Upper lobe of left lung (tissue), 6 donors: Measurements from ENCODE around the gene IQCH. TPM values are rescaled to one million over a fixed set of nuclear protein-coding genes. Genes with fewer than 3 reads are reported as not detected.

ENCODE experiments used
- ATAC-seq, 2 donors: fragments of 200-7000 bp; cut with Tn5 transposase; one replicate each; pipeline ENCODE4 v1.9.1; 2022; ENCODE audit warnings: mild to moderate bottlenecking in 2 of 2, moderate library complexity in 2 of 2; ENCODE audit not compliant: low FRiP score in 2 of 2
- DNase-seq, 2 donors: peaks; one replicate each; pipeline ENCODE4 v3.0.0-alpha.2; 2019 to 2020
- H3K27ac ChIP-seq, 4 donors: fragments of 200-600 bp; sonication (generic); one replicate each; pipeline ENCODE4 v1.5.1; 2016 to 2019
- H3K27me3 ChIP-seq, 4 donors: fragments of 200-600 bp; sonication (generic); one replicate each; pipeline ENCODE4 v1.5.1; 2017 to 2019
- H3K36me3 ChIP-seq, 4 donors: fragments of 200-600 bp; sonication (generic); one replicate each; pipeline ENCODE4 v1.5.1; 2016 to 2019
- H3K4me1 ChIP-seq, 4 donors: fragments of 200-600 bp; sonication (generic); one replicate each; pipeline ENCODE4 v1.5.1; 2018 to 2019
- H3K4me3 ChIP-seq, 4 donors: fragments of 200-600 bp; sonication (generic); one replicate each; pipeline ENCODE4 v1.5.1; 2017 to 2019; ENCODE audit warnings: mild to moderate bottlenecking in 2 of 4, moderate library complexity in 1 of 4
- H3K9me3 ChIP-seq, 4 donors: fragments of 200-600 bp; sonication (generic); one replicate each; pipeline ENCODE4 v1.5.1; 2018 to 2019
- CTCF ChIP-seq, 6 experiments: fragments of 450-650 bp in 4 of 6; fragments of 200-600 bp in 2 of 6; sonication (generic) in 2 of 6; IDR thresholded peaks; one replicate each; pipeline ENCODE4 v1.5.1; 2016 to 2019; ENCODE audit warnings: antibody characterized with exemption in 6 of 6
- EP300 ChIP-seq, 4 donors: sonication (generic); formaldehyde crosslinking; IDR thresholded peaks; one replicate each; pipeline ENCODE4 v1.5.1; 2017; ENCODE audit warnings: antibody characterized with exemption in 4 of 4, control low read depth in 2 of 4
- POLR2A ChIP-seq, 4 donors: fragments of 450-650 bp; IDR thresholded peaks; one replicate each; pipeline ENCODE4 v1.5.1; 2016 to 2017; ENCODE audit warnings: antibody characterized with exemption in 4 of 4, mild to moderate bottlenecking in 2 of 4
- POLR2AphosphoS5 ChIP-seq, 2 donors: sonication (generic); formaldehyde crosslinking; IDR thresholded peaks; one replicate each; pipeline ENCODE4 v1.5.1; 2017; ENCODE audit warnings: antibody characterized with exemption in 2 of 2
- WGBS, 2 donors: methylation state at CpG; one replicate each; pipeline ENCODE4 v1.1.5; 2017 to 2018; 5-methylcytosine and 5-hydroxymethylcytosine counted together
- total RNA-seq, 6 donors: library from RNA; depleted of rRNA in 4 of 6; stranded (reverse); fragments of >200 nt in 4 of 6; gene quantifications; one replicate each; pipeline versions ENCODE4 v1.1.0 to v1.2.1, GENCODE V29; 2016 to 2021
- donor health status: DM: no; HTN: no; CAD: no; lungs with moderate emphysema.
- donor health status: DM: no; HTN: yes; CAD: no; lungs with severe emphysema.

The IQCH gene
- total RNA-seq, 6 donors from 2014 or later = 1.0 to 18.0 (median 2.7) TPM

- H3K27me3 ChIP-seq = no peaks in the 10 kb centered on the region
- DNase-seq (no peak), ATAC-seq (no peak)
- no peaks in the 10 kb centered on the region for H3K36me3 ChIP-seq
- no peak overlapping the region for H3K27ac ChIP-seq
- H3K4me1 ChIP-seq = no peaks in the 10 kb centered on the region
- TF ChIP-seq EP300 (IDR thresholded peaks at IDR 0.05) (no peak), CTCF (IDR thresholded peaks at IDR 0.05) (no peak), POLR2A (IDR thresholded peaks at IDR 0.05) (no peak), POLR2AphosphoS5 (IDR thresholded peaks at IDR 0.05) (no peak)
- H3K4me3 ChIP-seq = no peak overlapping the region
- no peaks in the 10 kb centered on the region for H3K9me3 ChIP-seq
- WGBS, 2 donors = 80 to 83% methylated on average over 1 of the region's 1 CpG
Measured at GRCh38 chr15:67296684-67297083, 42.1 kb downstream of the IQCH start.

DNA sequence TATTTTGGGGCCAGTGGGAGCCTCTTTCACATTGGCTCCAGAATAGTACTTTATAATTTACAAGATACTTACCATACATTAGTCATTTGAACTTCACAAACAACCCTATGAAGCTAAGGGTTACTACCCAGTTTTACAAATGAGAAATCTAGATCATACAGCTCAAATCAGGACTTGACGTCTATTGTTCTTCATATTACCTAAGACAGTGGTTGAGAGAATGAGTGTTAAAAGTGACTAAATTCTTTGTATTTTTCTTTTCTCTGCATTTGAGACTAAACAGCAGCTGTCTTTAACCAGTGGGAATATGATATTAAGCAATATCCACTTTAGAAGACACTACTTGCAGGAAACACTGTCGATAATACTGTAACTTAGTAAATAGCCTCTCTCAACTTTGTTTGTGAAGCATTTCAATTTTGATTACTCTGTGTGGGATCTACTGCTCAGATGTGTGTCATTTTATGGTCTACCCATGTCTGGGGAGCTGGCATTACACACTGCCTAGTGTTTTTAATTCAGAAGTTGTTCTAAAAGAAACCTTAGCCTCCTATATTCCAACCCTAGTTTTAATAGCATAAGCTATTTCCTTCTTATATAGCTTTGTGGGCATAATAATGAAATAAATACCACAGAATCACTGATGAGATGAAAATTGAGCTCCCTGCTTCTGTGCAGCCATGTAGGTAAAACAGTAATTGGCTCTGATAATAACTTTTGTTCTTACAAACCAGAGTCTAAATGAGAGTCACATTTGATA is 45.9 kb downstream of the IQCH start:
- Histone ChIP-seq H3K27ac (no peak overlapping the region), H3K9me3 (no peaks in the 10 kb centered on the region), H3K36me3 (no peaks in the 10 kb centered on the region), H3K4me1 (no peaks in the 10 kb centered on the region), H3K4me3 (no peak overlapping the region), H3K27me3 (no peaks in the 10 kb centered on the region)
- DNase-seq (no peak), ATAC-seq (no peak)
- TF ChIP-seq POLR2A (IDR thresholded peaks at IDR 0.05) = no peak
- TF ChIP-seq CTCF (IDR thresholded peaks at IDR 0.05) = no peak
- TF ChIP-seq EP300 (IDR thresholded peaks at IDR 0.05) = no peak
- TF ChIP-seq POLR2AphosphoS5 (IDR thresholded peaks at IDR 0.05) = no peak
- WGBS, 2 donors = 72 to 73% methylated on average over 2 of the region's 2 CpGs

DNA sequence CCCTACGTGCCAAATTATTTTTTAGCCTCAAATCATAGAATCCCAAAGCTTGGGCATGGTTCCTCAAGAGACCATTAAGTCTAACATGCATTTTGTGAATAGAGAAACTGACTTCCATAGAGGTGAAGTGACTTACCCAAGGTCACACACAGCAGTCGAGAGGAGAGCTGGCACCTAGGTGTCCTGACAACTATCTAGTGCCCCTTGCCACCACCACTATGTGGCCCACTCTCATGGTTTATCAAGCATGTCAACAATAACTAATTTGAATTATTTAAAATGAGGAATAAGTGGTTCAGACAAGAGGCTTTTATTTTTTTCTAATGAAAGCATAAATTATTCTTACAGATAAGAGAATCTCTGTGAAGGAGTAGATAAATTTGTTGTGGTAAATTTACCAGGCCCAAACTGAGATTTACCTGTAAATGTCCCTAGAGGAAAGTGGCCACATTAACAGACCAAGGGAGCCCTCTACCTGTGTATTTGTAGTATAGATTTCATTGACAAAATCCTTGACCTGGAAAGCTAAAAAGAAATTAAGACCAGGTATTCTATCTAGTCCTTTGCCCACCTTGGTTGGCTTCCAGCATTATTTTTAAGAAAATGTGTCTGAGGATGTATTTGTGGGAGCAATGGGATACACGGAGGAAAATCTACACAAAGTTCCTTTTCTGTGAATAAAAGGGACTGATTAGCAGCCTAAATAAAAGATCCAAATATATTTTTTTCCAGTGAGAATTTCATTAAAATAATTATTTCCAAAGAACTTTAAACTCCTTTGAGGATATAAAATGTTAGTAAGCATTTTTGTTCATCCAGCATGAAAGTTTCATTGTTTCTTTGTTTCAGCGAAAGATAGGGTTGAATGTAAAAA is 49.1 kb downstream of the IQCH start:
- WGBS, 2 donors = 74% methylated on average over 4 of the region's 4 CpGs
- Histone ChIP-seq H3K4me1 (no peaks in the 10 kb centered on the region), H3K27me3 (no peaks in the 10 kb centered on the region), H3K27ac (no peak overlapping the region), H3K9me3 (no peaks in the 10 kb centered on the region), H3K36me3 (no peaks in the 10 kb centered on the region), H3K4me3 (no peak overlapping the region)
- ATAC-seq (no peak), DNase-seq (no peak)
- TF ChIP-seq EP300 (IDR thresholded peaks at IDR 0.05) (no peak), CTCF (IDR thresholded peaks at IDR 0.05) (peak in 5 of 6 experiments; percentile 15 to 57 (median 47)), POLR2A (IDR thresholded peaks at IDR 0.05) (no peak)

GRCh38 chr15:67304778-67305177 is 50.2 kb downstream of the IQCH start:
- TF ChIP-seq EP300 (IDR thresholded peaks at IDR 0.05) (no peak), POLR2A (IDR thresholded peaks at IDR 0.05) (no peak), CTCF (IDR thresholded peaks at IDR 0.05) (no peak), POLR2AphosphoS5 (IDR thresholded peaks at IDR 0.05) (no peak)
- DNase-seq = no peak
- H3K36me3 ChIP-seq = no peaks in the 10 kb centered on the region
- H3K4me1 ChIP-seq = no peaks in the 10 kb centered on the region
- H3K4me3 ChIP-seq = no peak overlapping the region
- no peaks in the 10 kb centered on the region for H3K27me3 ChIP-seq
- ATAC-seq = no peak
- H3K9me3 ChIP-seq = no peaks in the 10 kb centered on the region
- no peak overlapping the region for H3K27ac ChIP-seq
